Measurements from ENCODE around the gene NONO.
"Not testable (repeated sequence)": the region's sequence is repeated elsewhere in the genome, so short reads cannot be mapped to it uniquely, and the experiment has no call there.

NONO gene, protein sequence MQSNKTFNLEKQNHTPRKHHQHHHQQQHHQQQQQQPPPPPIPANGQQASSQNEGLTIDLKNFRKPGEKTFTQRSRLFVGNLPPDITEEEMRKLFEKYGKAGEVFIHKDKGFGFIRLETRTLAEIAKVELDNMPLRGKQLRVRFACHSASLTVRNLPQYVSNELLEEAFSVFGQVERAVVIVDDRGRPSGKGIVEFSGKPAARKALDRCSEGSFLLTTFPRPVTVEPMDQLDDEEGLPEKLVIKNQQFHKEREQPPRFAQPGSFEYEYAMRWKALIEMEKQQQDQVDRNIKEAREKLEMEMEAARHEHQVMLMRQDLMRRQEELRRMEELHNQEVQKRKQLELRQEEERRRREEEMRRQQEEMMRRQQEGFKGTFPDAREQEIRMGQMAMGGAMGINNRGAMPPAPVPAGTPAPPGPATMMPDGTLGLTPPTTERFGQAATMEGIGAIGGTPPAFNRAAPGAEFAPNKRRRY

DNA sequence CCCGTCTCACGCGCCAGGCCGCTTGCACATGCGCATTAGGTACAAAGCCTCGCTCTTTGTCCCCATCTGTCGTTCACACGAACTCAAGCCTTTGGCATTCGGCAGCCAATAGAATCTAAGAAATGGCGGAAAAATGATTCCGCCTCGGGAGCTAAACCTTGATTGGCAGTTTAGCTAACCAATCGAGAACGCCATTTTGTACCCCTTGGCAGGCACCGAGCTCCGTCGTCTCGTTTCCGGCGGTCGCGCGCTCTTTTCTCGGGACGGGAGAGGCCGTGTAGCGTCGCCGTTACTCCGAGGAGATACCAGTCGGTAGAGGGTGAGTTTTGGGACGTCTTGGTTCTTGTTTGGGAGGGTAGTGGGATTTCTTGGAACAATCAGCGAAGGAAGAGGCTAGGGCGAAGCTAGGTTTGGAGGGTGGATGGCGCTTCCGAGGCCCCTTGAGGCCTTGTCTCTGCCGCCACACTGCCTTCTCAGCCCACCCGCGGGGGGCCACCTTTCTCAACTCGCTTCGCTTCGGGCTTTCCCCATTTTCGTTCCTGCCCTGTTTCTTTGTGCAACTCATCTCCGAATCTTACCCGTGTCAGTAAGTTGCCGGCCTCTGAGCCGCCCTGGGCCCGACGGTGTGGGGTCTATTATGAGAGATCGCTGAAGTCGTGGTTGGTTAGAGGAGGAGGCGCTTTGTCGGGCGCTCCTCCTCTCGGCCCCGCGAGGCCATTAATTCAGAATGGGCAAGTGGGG, at the start of gene NONO:
Gene NONO (plus strand): TSS at position 233 of the 741 bp plus-strand sequence. CDS start 7,003 bp downstream, outside the sequence.
- DNase-seq, result peak; percentile 14 to 89 (median 82)

- DNase-seq, result no peak
Measured at GRCh38 chrX:71235482-71235881, 48.0 kb upstream of the NONO start.

- no peak for DNase-seq
Measured at GRCh38 chrX:71236836-71237235, 46.6 kb upstream of the NONO start.

GRCh38 chrX:71239781-71240180, 43.7 kb upstream of the NONO start:
- DNase-seq, result no peak

DNA sequence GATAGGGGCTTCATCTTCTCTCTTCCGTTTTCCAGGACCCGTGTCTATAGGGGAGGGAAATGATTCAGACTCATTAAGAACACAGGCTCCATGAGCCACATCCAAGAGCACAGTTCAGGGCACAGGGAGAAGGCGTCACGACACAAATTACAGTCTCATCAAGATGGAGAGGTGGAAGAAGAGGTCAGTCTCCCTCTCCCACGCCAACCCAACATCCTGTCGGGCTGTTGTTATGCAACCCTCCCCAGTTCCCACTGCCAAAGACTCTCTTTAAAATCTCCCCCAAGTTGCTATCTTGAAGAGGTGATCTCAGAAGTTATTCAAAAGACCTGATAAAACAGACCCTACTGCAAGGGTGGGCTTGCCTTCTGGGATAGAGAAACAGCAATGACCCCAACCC, 42.1 kb upstream of the NONO start:
- no peak for DNase-seq

- DNase-seq, result no peak
Measured at GRCh38 chrX:71244359-71245128, 38.9 kb upstream of the NONO start.

GRCh38 chrX:71245159-71245558, 38.3 kb upstream of the NONO start:
- no peak for DNase-seq

GRCh38 chrX:71250841-71251240, 32.6 kb upstream of the NONO start:
- DNase-seq, result no peak

GRCh38 chrX:71251466-71251973, 31.9 kb upstream of the NONO start:
- DNase-seq, result no peak

DNA sequence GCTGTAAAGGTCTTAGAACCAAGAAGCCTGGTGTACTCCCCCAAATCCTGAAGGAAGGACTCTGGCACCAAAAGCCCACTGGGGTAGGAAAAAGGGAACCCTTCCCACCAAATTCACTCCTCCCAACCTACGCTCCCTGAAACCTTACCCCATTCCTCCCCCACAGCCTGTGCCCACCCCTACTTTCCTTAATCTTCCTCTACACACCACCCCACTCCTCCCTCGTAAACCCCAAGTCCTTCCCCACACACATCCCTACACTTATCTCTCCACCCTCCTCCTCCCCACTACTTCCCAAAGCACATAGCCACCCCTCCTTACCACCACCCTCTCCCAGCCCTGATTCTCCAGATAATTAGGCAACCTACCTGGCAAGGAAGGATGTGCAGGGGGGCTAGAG, 31.2 kb upstream of the NONO start:
- no peak for DNase-seq

DNA sequence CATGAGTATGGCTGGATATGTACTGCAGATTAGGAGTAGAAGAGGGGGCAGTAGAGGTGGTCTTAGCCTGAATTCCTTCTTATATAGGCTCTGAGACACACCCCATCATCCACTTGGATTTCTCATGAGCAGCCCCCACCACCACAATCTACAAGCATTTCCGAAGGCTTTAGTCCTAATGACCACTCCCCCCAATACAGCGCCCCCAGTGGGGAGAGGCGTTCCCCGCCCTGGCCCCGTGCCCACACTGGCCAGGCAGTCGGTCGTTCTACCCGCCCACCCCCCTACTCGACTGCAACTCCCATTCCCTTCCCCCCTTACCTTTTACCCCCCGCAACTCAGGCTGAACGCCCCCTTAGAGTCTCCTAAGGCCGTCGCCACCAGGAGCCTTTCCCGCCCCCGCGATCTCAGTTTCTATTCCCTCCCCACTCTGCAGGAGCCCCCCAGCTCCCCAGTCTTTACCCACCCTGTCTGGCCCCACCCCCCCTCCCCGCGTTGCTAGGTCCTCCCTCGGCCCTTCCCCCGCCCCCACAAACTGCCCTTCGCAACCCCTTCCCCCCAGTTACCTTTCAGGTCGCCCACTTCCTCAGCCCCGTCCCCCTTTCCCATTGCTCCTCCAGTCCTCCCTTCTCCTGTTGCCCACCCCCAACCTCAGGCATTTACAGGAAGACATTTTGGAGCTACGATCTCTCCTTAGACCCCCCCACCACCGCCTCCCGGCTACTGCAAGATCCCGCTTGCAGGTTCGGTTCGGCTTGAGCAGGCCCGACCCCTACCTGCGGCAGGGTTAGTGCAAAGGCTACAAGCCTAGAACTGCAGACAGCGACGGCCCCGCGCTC, 30.0 kb upstream of the NONO start:
- DNase-seq, result peak in 4 of 14 donors; percentile 7 to 25 (median 22)

GRCh38 chrX:71254092-71254963, 29.1 kb upstream of the NONO start, which contains the start of gene ZMYM3:
TSS of gene ZMYM3 (minus strand) at chrX:71254140. CDS start at chrX:71253255, 885 bp downstream.
- DNase-seq, result peak; percentile 6 to 85 (median 68)

DNA sequence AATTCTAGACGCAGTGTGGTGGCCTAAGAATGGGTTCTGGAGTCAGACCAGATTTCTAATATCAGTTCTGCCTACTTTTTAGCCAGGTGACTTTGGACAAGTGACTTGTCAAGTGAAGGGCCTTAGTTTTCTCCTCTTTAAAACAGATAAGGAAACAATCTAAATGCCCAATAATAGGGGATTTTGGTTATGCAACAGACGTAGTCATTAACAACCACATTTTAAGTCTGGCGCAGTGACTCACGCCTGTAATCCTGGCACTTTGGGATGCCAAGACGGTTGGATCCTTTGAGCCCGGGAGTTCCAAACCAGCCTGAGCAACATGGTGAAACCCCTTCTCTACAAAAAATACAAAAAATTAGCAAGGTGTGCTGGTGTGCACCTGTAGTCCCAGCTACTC, 27.4 kb upstream of the NONO start:
- DNase-seq, result no peak

DNA sequence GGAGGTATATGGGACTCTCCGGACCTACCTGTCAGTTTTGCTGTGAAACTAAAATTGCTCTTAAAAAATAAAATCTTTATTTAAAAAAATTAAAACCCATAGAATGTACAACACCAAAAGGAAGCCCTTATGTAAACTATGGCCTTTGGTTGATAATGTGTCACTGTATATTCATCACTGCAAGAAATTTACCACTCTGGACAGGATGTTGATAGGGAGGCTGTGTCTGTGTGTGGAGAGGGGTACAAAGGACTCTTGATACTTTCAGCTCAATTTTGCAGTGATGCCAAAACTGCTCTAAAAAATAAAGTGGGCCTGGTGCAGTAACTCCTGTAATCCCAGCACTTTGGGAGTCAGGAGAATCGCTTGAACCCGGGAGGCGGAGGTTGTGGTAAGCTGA, 26.6 kb upstream of the NONO start:
- DNase-seq, result no peak

DNA sequence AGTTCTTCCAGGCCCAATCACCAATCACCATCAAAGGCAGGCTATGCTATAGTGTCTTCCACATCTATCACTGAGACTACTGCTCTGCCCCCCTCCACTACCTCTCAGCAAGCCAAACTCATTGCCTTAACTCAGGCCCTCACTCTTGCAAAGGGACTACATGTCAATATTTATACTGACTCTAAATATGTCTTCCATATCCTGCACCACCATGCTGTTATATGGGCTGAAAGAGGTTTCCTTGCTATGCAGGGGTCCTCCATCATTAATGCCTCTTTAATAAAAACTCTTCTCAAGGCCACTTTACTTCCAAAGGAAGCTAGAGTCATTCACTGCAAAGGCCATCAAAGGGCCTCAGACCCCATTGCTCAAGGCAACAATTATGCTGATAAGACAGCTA, 14.8 kb upstream of the NONO start:
- DNase-seq, result not testable (repeated sequence)

DNA sequence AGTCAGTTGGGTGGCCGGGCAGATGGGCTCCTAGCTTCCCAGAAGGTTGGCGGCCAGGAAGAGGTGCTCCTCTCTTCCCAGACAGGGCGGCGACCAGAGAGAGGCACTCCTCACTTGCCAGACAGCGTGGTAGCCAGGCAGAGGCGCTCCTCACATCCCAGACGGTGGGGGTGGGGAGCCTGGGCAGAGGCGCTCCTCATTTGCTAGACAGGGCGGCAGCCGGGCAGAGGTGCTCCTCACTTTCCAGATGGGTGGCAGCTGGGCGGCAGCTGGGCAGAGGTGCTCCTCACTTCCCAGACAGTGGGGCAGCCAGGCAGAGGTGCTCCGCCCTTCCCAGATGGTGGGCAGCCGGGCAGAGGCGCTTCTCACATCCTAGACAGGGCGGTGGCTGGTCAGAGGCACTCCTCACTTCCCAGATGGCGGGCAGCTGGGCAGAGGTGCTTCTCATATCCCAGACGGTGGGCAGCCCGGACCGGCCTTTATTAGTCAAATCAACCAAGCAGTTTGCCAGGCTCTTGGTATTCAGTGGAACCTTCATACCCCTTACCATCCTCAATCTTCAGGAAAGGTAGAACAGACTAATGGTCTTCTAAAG, 13.5 kb upstream of the NONO start:
- no peak for DNase-seq

GRCh38 chrX:71272313-71272712, 11.1 kb upstream of the NONO start:
- not testable (repeated sequence) for DNase-seq

GRCh38 chrX:71281300-71281699, 2.1 kb upstream of the NONO start:
- DNase-seq, result not testable (repeated sequence)

DNA sequence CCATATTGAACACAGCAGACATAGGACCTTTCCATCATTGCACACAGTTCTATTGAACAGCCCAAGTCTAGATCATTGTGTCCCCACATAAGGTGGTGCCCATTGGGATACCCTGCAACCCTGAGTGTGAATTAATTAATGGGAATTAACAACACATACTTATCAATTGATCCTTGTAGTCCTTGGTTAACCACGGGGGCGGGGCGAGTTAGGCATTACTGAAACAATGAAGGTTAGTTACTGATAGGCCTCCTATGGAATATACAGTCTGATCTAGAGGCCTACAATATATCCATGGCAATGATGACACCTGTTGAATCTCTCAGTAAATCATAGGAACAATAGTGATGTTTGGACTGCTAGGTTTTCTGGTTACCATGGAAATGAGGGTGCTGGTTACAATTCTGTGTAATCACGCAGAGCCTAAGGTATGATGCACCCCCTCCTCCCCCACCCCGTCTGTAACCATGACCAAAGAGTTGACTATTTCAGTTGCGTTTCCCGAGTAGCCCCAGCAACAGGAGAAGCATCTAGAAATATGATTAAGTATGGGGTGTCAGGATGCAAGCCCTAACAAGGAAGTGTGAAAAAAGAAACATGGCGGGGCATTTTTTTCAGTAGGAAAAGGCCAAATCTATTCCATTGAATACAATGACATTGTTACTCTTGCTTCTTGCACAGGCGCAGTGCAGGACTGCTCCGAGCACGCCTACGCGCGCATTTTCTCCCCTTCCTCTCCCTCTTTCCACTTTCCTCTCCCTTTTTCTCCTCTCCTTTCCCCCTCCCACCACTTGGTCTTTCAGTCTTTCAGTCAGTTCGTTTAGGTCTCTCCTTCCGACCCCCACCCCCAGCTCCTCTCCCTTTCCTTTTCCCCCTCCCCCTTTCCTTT, 677 bp upstream of the NONO start:
- peak in 1 of 14 donors; percentile 18 for DNase-seq
